ENCODE measurements around the gene CHRM5. TPM values are rescaled to one million over a fixed set of nuclear protein-coding genes. Genes with fewer than 3 reads are reported as not detected.

CHRM5 gene
- total and polyA plus RNA-seq, 2 of the 8 experiments (the other 6 are each of a cell fraction or from before 2014, with no cell fraction given) = not detected

GRCh38 chr15:34054081-34054707, 85.9 kb downstream of the CHRM5 start:
- Histone ChIP-seq H4K20me1 (replicated peaks in 1 of 2; ENCODE audit: control insufficient read depth in 1 of 2, insufficient read depth in 2 of 2, low read length in 2 of 2) (no peaks in the 10 kb centered on the region), H2AK5ac (ENCODE audit: low read depth, low read length) (no peak overlapping the region), H3K23ac (ENCODE audit: insufficient read length) (no peak overlapping the region), H3K18ac (ENCODE audit: extremely low read depth, low read length) (no peak overlapping the region), H3K14ac (ENCODE audit: insufficient read length) (no peak overlapping the region), H3K79me1 (ENCODE audit: low read depth, low read length) (no peaks in the 10 kb centered on the region), H3K56ac (replicated peaks; ENCODE audit: insufficient read length, low read depth, low read length) (no peak overlapping the region), H4K5ac (ENCODE audit: insufficient read length, low read depth, low read length) (no peak overlapping the region), H4K8ac (ENCODE audit: extremely low read depth, insufficient read depth, low read length) (no peak overlapping the region), H3K4me3 (ENCODE audit: extremely low read depth in 1 of 4, insufficient read depth in 2 of 4, low read depth in 3 of 4, low read length in 4 of 4) (no peak overlapping the region), H2AFZ (ENCODE audit: low read length) (no peak overlapping the region), H3K4me2 (ENCODE audit: insufficient read depth in 1 of 2, low read depth in 2 of 2, low read length in 2 of 2) (no peak overlapping the region), H2BK12ac (ENCODE audit: low read depth, low read length) (no peak overlapping the region), H3K79me2 (ENCODE audit: control insufficient read depth in 1 of 2, insufficient read depth in 2 of 2, low read length in 2 of 2) (no peaks in the 10 kb centered on the region), H3K27ac (ENCODE audit: low read depth, low read length) (no peak overlapping the region), H3K27me3 (replicated peaks in 1 of 4; ENCODE audit: control insufficient read depth in 3 of 4, extremely low read depth in 1 of 4, insufficient read depth in 3 of 4, low read length in 3 of 4) (no peaks in the 10 kb centered on the region), H2BK5ac (ENCODE audit: low read depth, low read length) (no peak overlapping the region), H2BK15ac (ENCODE audit: low read length) (no peak overlapping the region), H3K9ac (replicated peaks in 1 of 4; ENCODE audit: extremely low read depth in 1 of 4, low read depth in 3 of 4, low read length in 3 of 4) (no peak overlapping the region), H3K4me1 (replicated peaks in 1 of 4; ENCODE audit: control insufficient read depth in 3 of 4, insufficient read depth in 4 of 4, low read length in 3 of 4) (no peaks in the 10 kb centered on the region), H3K23me2 (ENCODE audit: low read depth, low read length) (no peaks in the 10 kb centered on the region; the same call in 1 of the 2 replicates), H3K36me3 (ENCODE audit: control insufficient read depth in 2 of 4, insufficient read depth in 4 of 4, low read length in 3 of 4) (no peaks in the 10 kb centered on the region), H2BK20ac (ENCODE audit: low read length) (no peak overlapping the region), H4K91ac (replicated peaks; ENCODE audit: insufficient read length, low read length) (no peak overlapping the region), H3K4ac (replicated peaks; ENCODE audit: insufficient read length, low read depth, low read length) (no peak overlapping the region), H3K9me3 (ENCODE audit: insufficient read depth in 2 of 2, low read depth in 1 of 2, low read length in 1 of 2) (0 out of 4 replicates have a peak, but pooled peaks cover 0 to 3% of the 10 kb centered on the region in 2 experiments), H2BK120ac (replicated peaks; ENCODE audit: low read depth, low read length) (no peak overlapping the region)
- WGBS, 2 experiments (ENCODE audit: extremely low coverage in 1 of 2, insufficient coverage in 1 of 2, insufficient read length in 1 of 2, insufficient replicate concordance in 2 of 2, low coverage in 1 of 2, low lambda C conversion rate in 2 of 2, missing lambda C conversion rate in 1 of 2) = 77% methylated on average over 3 of the region's 3 CpGs; no CpG with 5 or more reads in 1 of the 2 experiments
- FAIRE-seq (no peak), DNase-seq (ENCODE audit: low read depth in 1 of 2, low spot score in 2 of 2) (no peak)
- CTCF ChIA-PET (ENCODE audit: partially characterized antibody) = interaction anchor here (1.0 kb wide), 1 partner anchor 11 kb away, joined by 3 read pairs; no protein-coding TSS in a partner anchor
- POLR2A ChIA-PET (ENCODE audit: partially characterized antibody) = no interaction called here
- TF ChIP-seq CBX5 (IDR thresholded peaks at IDR 0.05; ENCODE audit: low read depth, low read length) (no peak), SP4 (IDR thresholded peaks at IDR 0.05; ENCODE audit: low read length) (no peak), NANOG (IDR thresholded peaks at IDR 0.05; ENCODE audit: insufficient read depth, low read depth, low read length, poor library complexity, severe bottlenecking) (no peak), CTCF (IDR thresholded peaks at IDR 0.05; ENCODE audit: control extremely low read depth in 1 of 3, insufficient read depth in 1 of 3, low read depth in 1 of 3, low read length in 3 of 3) (no peak), SIX5 (IDR thresholded peaks at IDR 0.05; ENCODE audit: low read depth, low read length) (no peak), KDM5A (IDR thresholded peaks at IDR 0.05; ENCODE audit: low read length) (no peak), USF2 (IDR thresholded peaks at IDR 0.05; ENCODE audit: low read length) (no peak), MAFK (IDR thresholded peaks at IDR 0.05; ENCODE audit: low read depth, low read length) (no peak), JUN (IDR thresholded peaks at IDR 0.05; ENCODE audit: low read depth, low read length) (no peak), KDM4A (IDR thresholded peaks at IDR 0.05; ENCODE audit: low read depth, low read length, severe bottlenecking) (no peak)
